H9 (cell line): ENCODE results near the gene ACOX1. TPM values are rescaled to one million over a fixed set of nuclear protein-coding genes. Genes with fewer than 3 reads are reported as not detected.

Source experiments
- DNase-seq: peaks from one replicate; pipeline ENCODE4 v3.0.0-alpha.2; 2017
- H2AFZ ChIP-seq: one replicate; pipeline ENCODE4 v1.6.1; 2013; ENCODE audit warnings: mild to moderate bottlenecking, low read length, control low read depth, moderate library complexity
- H2AK5ac ChIP-seq: 2 replicates; pipeline ENCODE4 v1.6.1; 2013; ENCODE audit warnings: low read length, control low read depth, mixed read lengths; ENCODE audit not compliant: insufficient read length
- H2BK120ac ChIP-seq: one replicate; pipeline ENCODE4 v1.6.1; 2013; ENCODE audit warnings: low read depth, mild to moderate bottlenecking, low read length, control low read depth, inconsistent platforms; ENCODE audit not compliant: poor library complexity, severe bottlenecking
- H2BK12ac ChIP-seq: 2 replicates; pipeline ENCODE4 v1.6.1; 2013; ENCODE audit warnings: low read length, control low read depth, mixed read lengths, low read depth; ENCODE audit not compliant: insufficient read length
- H2BK15ac ChIP-seq: 2 replicates; pipeline ENCODE4 v1.6.1; 2013; ENCODE audit warnings: low read depth, low read length, control low read depth
- H2BK20ac ChIP-seq: one replicate; pipeline ENCODE4 v1.6.1; 2013; ENCODE audit warnings: low read depth, mild to moderate bottlenecking, low read length, control low read depth, inconsistent platforms; ENCODE audit not compliant: poor library complexity, severe bottlenecking
- H2BK5ac ChIP-seq: 2 replicates; pipeline ENCODE4 v1.6.1; 2013; ENCODE audit warnings: low read length, control low read depth, mixed read lengths; ENCODE audit not compliant: insufficient read length
- H3K14ac ChIP-seq: 2 replicates; pipeline ENCODE4 v1.6.1; 2013; ENCODE audit warnings: low read length, control low read depth; ENCODE audit not compliant: insufficient read depth
- H3K18ac ChIP-seq: 2 replicates; pipeline ENCODE4 v1.6.1; 2013; ENCODE audit warnings: low read depth, mild to moderate bottlenecking, mixed read lengths, low read length, control low read depth; ENCODE audit not compliant: insufficient read length
- H3K23ac ChIP-seq: 2 replicates; pipeline ENCODE4 v1.6.1; 2013; ENCODE audit warnings: low read length, control low read depth, mixed read lengths, low read depth; ENCODE audit not compliant: insufficient read length
- H3K23me2 ChIP-seq: 2 replicates; pipeline ENCODE4 v1.6.1; 2013; ENCODE audit warnings: low read depth, mild to moderate bottlenecking, mixed read lengths, low read length, control low read depth; ENCODE audit not compliant: insufficient read length, poor library complexity, severe bottlenecking
- H3K27ac ChIP-seq: 2 replicates; pipeline ENCODE4 v1.5.1; 2013; ENCODE audit warnings: low read length, control low read depth, mixed read lengths, low read depth; ENCODE audit not compliant: insufficient read length
- H3K27me3 ChIP-seq: 2 replicates; pipeline ENCODE4 v1.6.1; 2013; ENCODE audit warnings: low read length, control low read depth, inconsistent platforms; ENCODE audit not compliant: insufficient read depth
- H3K4ac ChIP-seq: 2 replicates; pipeline ENCODE4 v1.6.1; 2013; ENCODE audit warnings: low read depth, mild to moderate bottlenecking, control low read depth, inconsistent platforms, low read length, moderate library complexity
- H3K4me1 ChIP-seq: 2 replicates; pipeline ENCODE4 v1.6.1; 2013; ENCODE audit warnings: low read length, control low read depth, inconsistent platforms; ENCODE audit not compliant: insufficient read depth
- H3K4me2 ChIP-seq: 2 replicates; pipeline ENCODE4 v1.6.1; 2013; ENCODE audit warnings: low read length, control low read depth, mixed read lengths; ENCODE audit not compliant: insufficient read length, insufficient read depth
- H3K56ac ChIP-seq: 2 replicates; pipeline ENCODE4 v1.6.1; 2013; ENCODE audit warnings: low read depth, mild to moderate bottlenecking, mixed read lengths, low read length, control low read depth; ENCODE audit not compliant: insufficient read length
- H3K79me1 ChIP-seq: 2 replicates; pipeline ENCODE4 v1.6.1; 2013; ENCODE audit warnings: low read depth, mild to moderate bottlenecking, moderate library complexity, low read length, control low read depth, inconsistent platforms; ENCODE audit not compliant: insufficient read depth, poor library complexity, severe bottlenecking
- H3K79me2 ChIP-seq: 2 replicates; pipeline ENCODE4 v1.6.1; 2013; ENCODE audit warnings: low read length, control low read depth, inconsistent platforms; ENCODE audit not compliant: insufficient read depth
- H3K9ac ChIP-seq: 2 replicates; pipeline ENCODE4 v1.6.1; 2013; ENCODE audit warnings: low read length, control low read depth, mixed read lengths; ENCODE audit not compliant: insufficient read length; ENCODE audit errors: extremely low read depth
- H3K9me3 ChIP-seq: one replicate; pipeline ENCODE4 v1.6.1; 2013; ENCODE audit warnings: low read depth, low read length, inconsistent platforms; ENCODE audit not compliant: control insufficient read depth
- H3T11ph ChIP-seq: one replicate; pipeline ENCODE4 v1.6.1; 2013; ENCODE audit warnings: mild to moderate bottlenecking, low read length, control low read depth, inconsistent platforms
- H4K20me1 ChIP-seq: one replicate; pipeline ENCODE4 v1.6.1; 2013; ENCODE audit not compliant: control insufficient read depth, insufficient read length, insufficient read depth
- H4K5ac ChIP-seq: 2 replicates; pipeline ENCODE4 v1.6.1; 2013; ENCODE audit warnings: low read depth, mild to moderate bottlenecking, mixed read lengths, low read length, control low read depth; ENCODE audit not compliant: insufficient read length
- H4K8ac ChIP-seq: replicated peaks from 2 replicates; pipeline ENCODE4 v1.6.1; 2013; ENCODE audit warnings: low read length, control low read depth, mixed read lengths, low read depth; ENCODE audit not compliant: insufficient read length
- H4K91ac ChIP-seq: 2 replicates; pipeline ENCODE4 v1.6.1; 2013; ENCODE audit warnings: low read depth, mild to moderate bottlenecking, moderate library complexity, mixed read lengths, low read length, control low read depth; ENCODE audit not compliant: insufficient read length
- H3K27ac Mint-ChIP-seq, 3 experiments: 2 replicates in 2 of 3; 3 replicates in 1 of 3; pipeline ENCODE4 v1.8.0; 2020 to 2021; ENCODE audit warnings: mixed read lengths in 3 of 3, mild to moderate bottlenecking in 1 of 3, moderate library complexity in 1 of 3
- H3K27me3 Mint-ChIP-seq: 2 replicates; pipeline ENCODE4 v1.8.0; 2021; ENCODE audit warnings: low read depth, mild to moderate bottlenecking, moderate library complexity, mixed read lengths
- H3K36me3 Mint-ChIP-seq, 3 experiments: 2 replicates in 2 of 3; 3 replicates in 1 of 3; pipeline ENCODE4 v1.8.0; 2020 to 2021; ENCODE audit warnings: low read depth in 3 of 3, mixed read lengths in 3 of 3; ENCODE audit not compliant: insufficient read depth in 1 of 3
- H3K4me1 Mint-ChIP-seq, 2 experiments: 2 replicates each; pipeline ENCODE4 v1.8.0; 2020; ENCODE audit warnings: mixed read lengths in 2 of 2
- H3K4me3 Mint-ChIP-seq, 2 experiments: 2 replicates in 1 of 2; 3 replicates in 1 of 2; pipeline ENCODE4 v1.8.0; 2020 to 2021; ENCODE audit warnings: mild to moderate bottlenecking in 2 of 2, mixed read lengths in 2 of 2, moderate library complexity in 1 of 2
- H3K9me3 Mint-ChIP-seq, 2 experiments: 2 replicates in 1 of 2; 3 replicates in 1 of 2; pipeline ENCODE4 v1.8.0; 2020; ENCODE audit warnings: mild to moderate bottlenecking in 2 of 2, mixed read lengths in 2 of 2, moderate library complexity in 1 of 2
- CTCF ChIP-seq: fragments of 200-600 bp; sonication (generic); conservative IDR thresholded peaks from 3 replicates; pipeline ENCODE4 v1.8.0; 2021; ENCODE audit warnings: antibody characterized with exemption, mild to moderate bottlenecking
- WGBS: extraction: QIAGEN DNeasy Blood & Tissue Kit; methylation state at CpG from one replicate; pipeline ENCODE4 v1.1.7; 2013; ENCODE audit warnings: missing lambda C conversion rate, low lambda C conversion rate, mixed read lengths; ENCODE audit not compliant: insufficient read length; ENCODE audit errors: extremely low coverage; 5-methylcytosine and 5-hydroxymethylcytosine counted together
- total RNA-seq: library from RNA; stranded (reverse); gene quantifications from 2 replicates; pipeline ENCODE4 v1.2.1, GENCODE V29; 2021

ACOX1 gene
- total RNA-seq, 1 experiment from 2014 or later = 27.4 TPM

- Histone ChIP-seq H3K4ac (no peak overlapping the region), H4K20me1 (peaks cover under 1% of the 10 kb centered on the region), H4K91ac (no peak overlapping the region), H3K56ac (no peak overlapping the region), H2AFZ (no peak overlapping the region), H2AK5ac (no peak overlapping the region), H3K9me3 (no peaks in the 10 kb centered on the region), H2BK5ac (no peak overlapping the region), H3K14ac (no peak overlapping the region; the same call in 1 of the 2 replicates), H3K4me2 (no peak overlapping the region), H3K23me2 (no peaks in the 10 kb centered on the region), H3K23ac (no peak overlapping the region), H4K5ac (no peak overlapping the region), H4K8ac (peak overlapping the region; percentile 58), H3K9ac (no peak overlapping the region), H3K18ac (no peak overlapping the region), H3K27ac (no peak overlapping the region), H3T11ph (no peak overlapping the region), H3K79me1 (no peaks in the 10 kb centered on the region), H3K4me1 (no peaks in the 10 kb centered on the region), H2BK15ac (no peak overlapping the region), H2BK120ac (no peak overlapping the region), H3K27me3 (no peaks in the 10 kb centered on the region), H2BK12ac (no peak overlapping the region), H3K79me2 (no peaks in the 10 kb centered on the region), H2BK20ac (no peak overlapping the region)
- H3K4me1 Mint-ChIP-seq = peaks cover 2 to 5% of the 10 kb centered on the region in 2 experiments
- no peak overlapping the region for H3K4me3 Mint-ChIP-seq
- no peak overlapping the region; a peak in 2 of 7 replicates for H3K27ac Mint-ChIP-seq
- no peak for TF ChIP-seq CTCF
- H3K27me3 Mint-ChIP-seq = peaks cover 4% of the 10 kb centered on the region
- H3K36me3 Mint-ChIP-seq = peaks cover 2 to 18% (median 9%) of the 10 kb centered on the region in 3 experiments; a peak in 6 of 7 replicates
- no CpG with 5 or more reads among the region's 39 CpGs for WGBS
- no peak for DNase-seq
- peaks cover 0 to 2% of the 10 kb centered on the region in 2 experiments; a peak in 3 of 5 replicates for H3K9me3 Mint-ChIP-seq
Observed at GRCh38 chr17:76007131-76007849, 28.3 kb upstream of the ACOX1 start.
